ENCODE data around the gene ITCH. TPM values are rescaled to one million over a fixed set of nuclear protein-coding genes. Genes with fewer than 3 reads are reported as not detected.

ITCH gene
- total RNA-seq = 32.0 and 35.6 TPM in 2 replicates

GRCh38 chr20:34363062-34363464 is at the start of gene ITCH:
Gene ITCH, plus strand, starts transcription at chr20:34363273. Its CDS starts 30,539 bp downstream, at chr20:34393812.

DNA sequence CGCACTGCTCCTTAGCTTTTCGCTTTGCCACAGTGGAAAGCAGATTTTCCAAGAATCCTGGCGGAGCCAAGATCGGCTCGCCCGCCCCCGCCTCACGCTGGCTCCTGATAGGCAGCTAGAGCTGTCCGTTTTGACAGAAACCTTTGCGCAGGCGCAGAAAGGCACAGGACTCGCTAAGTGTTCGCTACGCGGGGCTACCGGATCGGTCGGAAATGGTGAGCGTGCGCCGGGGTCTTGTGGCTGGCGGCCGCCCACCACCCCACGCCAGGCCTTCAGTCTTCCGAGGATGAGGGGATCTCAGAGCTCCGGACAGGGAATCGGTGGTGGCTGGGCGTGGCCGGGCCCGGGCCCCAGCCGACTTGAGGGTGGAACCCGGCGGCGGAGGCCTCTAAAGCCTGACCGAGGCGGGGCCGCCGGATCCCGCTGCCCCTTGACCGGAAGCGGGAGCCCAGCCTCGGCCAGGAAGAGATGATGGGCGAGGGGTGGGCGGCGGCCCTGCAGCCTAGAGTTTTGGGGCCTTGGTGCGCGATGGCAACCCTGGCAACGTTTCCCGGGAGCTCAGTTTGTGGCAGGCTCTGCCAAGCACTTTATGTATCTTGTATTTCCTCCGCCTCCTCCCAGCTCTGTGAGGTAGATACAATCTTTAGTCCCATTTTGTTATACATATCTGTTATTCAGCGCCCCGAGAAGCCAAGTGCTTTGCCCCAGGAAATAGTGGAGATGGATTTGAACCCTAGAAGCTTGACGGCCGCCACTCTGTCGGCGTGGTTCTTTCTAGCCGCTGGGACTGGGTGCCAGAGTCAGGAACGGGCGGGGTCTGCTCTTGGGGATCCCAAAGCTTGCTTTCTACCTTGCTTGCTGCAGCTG is 153.4 kb downstream of the ITCH start, which contains the start of gene DYNLRB1:
Gene DYNLRB1 (plus strand): TSS at position 176 of the 867 bp plus-strand sequence. CDS start 37 bp downstream, at position 213.

DNA sequence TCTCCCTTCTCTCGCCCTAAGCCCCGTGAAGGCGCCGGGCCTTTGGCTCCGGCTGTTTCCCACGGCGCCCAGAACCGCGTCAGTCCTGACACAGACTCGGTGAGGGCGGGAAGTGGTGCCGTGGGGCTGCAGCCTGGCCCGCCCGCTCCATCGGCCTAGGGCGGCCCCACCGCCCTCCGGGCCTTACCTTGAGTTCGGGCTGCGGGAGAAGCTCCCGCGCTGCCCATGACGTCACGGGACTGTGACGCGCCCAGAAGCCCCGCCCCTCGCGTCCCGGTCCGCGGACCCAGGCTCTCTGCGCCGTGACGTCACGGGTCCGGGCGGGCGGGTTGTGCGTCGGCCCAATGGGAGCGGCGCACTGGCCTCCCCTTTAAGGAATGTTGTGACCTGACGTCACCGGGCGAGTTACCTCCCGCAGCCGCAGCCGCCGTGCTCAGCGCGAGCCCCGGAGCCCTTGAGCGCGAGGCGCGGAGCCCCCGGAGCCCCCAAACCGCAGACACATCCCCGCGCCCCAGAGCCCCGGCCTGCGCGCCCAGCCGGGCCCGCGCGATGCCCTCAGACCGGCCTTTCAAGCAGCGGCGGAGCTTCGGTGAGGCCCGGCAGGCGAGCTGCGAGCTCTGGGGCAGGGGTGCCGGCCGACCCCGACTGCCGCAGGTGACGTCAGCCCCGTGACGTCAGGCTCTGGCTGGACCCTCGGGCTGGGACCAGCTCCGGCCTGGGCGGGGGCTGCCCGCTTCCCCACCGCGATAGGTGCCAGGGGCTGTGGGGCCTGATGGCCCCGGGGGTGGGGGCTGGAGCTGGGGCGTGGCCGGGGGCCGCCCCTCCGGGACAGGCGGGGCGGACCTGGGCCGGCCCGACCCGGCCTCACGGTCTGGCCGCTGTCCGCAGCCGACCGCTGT is 195.5 kb downstream of the ITCH start, which contains the start of gene MAP1LC3A:
Gene MAP1LC3A (plus strand): TSS at position 399 of the 899 bp plus-strand sequence. CDS start 151 bp downstream, at position 550.

Other genes starting within 250 kb of the ITCH start
- not detected in 2 replicates for gene ASIP, start 121.8 kb upstream of the ITCH start, total RNA-seq
- 151 and 160 TPM in 2 replicates for gene AHCY, start 59.9 kb upstream of the ITCH start, total RNA-seq
- 147 and 200 TPM in 2 replicates for gene DYNLRB1, start 153.1 kb downstream of the ITCH start, total RNA-seq
- 22.4 and 34.8 TPM in 2 replicates for gene MAP1LC3A, start 195.4 kb downstream of the ITCH start, total RNA-seq

All from bronchus fibroblast of lung (primary cell).